ENCODE results near the gene UTP15. TPM values are rescaled to one million over a fixed set of nuclear protein-coding genes. Genes with fewer than 3 reads are reported as not detected.

UTP15 gene
- total RNA-seq, 1 experiment from 2014 or later, result 27.6 TPM

DNA sequence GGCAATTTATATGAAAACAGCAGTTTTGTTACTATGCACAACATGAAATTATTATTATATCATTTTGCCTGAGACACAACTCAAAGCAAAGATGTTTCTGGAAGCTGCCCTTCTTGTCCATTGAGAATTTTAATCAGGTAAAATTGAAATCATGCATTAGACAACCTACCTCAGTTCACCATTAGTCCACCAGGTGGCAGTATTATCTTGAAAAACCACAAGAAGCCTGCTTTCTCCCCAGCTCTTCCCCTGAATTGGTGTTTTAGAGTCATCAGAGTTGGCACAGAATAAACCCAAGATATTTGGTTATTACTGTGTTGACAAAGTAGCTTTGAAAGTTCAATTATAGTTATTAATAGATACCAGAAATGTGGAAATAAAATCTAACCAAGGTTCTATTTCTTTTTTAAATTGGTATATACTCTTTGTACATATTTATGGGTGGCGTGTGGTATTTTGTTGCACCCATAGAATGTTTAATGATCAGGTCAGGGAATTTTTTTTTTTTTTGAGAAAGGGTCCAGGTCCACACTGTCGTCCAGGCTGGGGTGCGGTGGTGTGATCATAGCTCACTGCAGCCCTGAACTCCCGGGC is 25.7 kb downstream of the UTP15 start:
- POLR2A ChIA-PET (ENCODE audit: unreplicated experiment), result interaction anchor here (0.6 kb wide), 1 partner anchor 102 kb away, joined by 4 read pairs; no protein-coding TSS in a partner anchor
- no peaks in the 10 kb centered on the region for H3F3A ChIP-seq (ENCODE audit: low read length, unreplicated experiment)
- H3K9me2 ChIP-seq (replicated peaks; ENCODE audit: low read length), result no peaks in the 10 kb centered on the region
- intact Hi-C loops (cut with micrococcal nuclease), result loop anchor here (1.0 to 5.0 kb wide), 3 partner anchors 46 to 201 kb away; no protein-coding TSS in a partner anchor
- no peaks in the 10 kb centered on the region for H4K20me1 ChIP-seq (ENCODE audit: low read length)
- H3K27me3 ChIP-seq (ENCODE audit: low read length), result no peaks in the 10 kb centered on the region
- no peaks in the 10 kb centered on the region for H3K9me3 ChIP-seq (ENCODE audit: low read length)
- no peak overlapping the region for H2AFZ ChIP-seq (ENCODE audit: low read length)
- BruUV-seq (replicated peaks), result no TSS peak
- ATAC-seq (peak; percentile 65), DNase-seq (peak; percentile 87)
- no peak overlapping the region for H3K4me2 ChIP-seq (ENCODE audit: low read length)
- H3K4me1 ChIP-seq (ENCODE audit: insufficient read depth, low read length), result peaks cover 24% of the 10 kb centered on the region
- H3K36me3 ChIP-seq (ENCODE audit: low read depth, low read length), result no peaks in the 10 kb centered on the region
- H3K27ac ChIP-seq (ENCODE audit: low read length), result no peak overlapping the region
- no peak overlapping the region for H3K4me3 ChIP-seq (ENCODE audit: low read length)
- no peaks in the 10 kb centered on the region for H3K79me2 ChIP-seq (ENCODE audit: low read length)
- CTCF ChIA-PET, result interaction anchor here (0.6 to 1.2 kb wide), 7 partner anchors 102 to 635 kb away, joined by 3 to 8 read pairs (median 5); no protein-coding TSS in a partner anchor
- H3K9ac ChIP-seq (ENCODE audit: low read length), result no peak overlapping the region
- TF ChIP-seq EZH2phosphoT487 (IDR thresholded peaks at IDR 0.05; ENCODE audit: borderline replicate concordance, low read length) (no peak), CTCF (conservative IDR thresholded peaks at IDR 0.05; ENCODE audit: low read depth, low read length) (peak; percentile 84)

DNA sequence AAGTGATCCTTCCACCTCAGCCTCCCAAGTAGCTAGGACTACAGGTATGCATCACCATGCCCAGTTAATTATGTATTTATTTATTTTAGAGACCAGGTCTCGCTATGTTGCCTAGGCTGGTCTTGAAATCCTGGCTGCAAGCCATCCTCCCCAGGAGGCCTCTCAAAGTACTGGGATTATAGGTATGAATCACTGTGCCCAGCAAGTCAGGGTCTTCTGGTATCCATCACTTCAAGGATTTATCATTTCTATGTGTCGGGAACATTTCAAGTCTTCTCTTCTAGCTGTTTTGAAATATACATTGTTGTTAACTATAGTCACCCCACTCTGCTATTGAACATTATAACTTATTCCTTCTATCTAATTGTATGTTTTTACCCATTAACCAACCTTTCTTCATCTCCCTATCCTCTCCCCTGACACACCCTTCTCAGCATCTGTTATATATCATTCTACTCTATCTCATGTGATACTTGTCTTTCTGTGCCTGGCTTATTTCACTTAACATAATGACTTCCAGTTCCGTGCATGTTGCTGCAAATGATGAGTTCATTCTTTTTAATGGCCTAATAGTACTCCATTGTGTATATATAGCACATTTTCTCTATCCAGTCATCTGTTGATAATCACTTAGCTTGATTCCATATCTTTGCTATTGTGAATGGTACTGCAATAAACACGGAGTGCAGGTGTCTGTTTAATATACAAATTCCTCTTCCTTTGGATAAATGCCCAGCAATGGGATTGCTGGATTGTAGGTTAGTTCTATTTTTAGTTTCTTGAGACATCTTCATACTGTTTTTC is 26.4 kb downstream of the UTP15 start:
- Histone ChIP-seq H3K9ac (ENCODE audit: low read length) (no peak overlapping the region), H3K27ac (ENCODE audit: low read length) (no peak overlapping the region), H3K9me2 (replicated peaks; ENCODE audit: low read length) (no peaks in the 10 kb centered on the region), H3K9me3 (ENCODE audit: low read length) (no peaks in the 10 kb centered on the region), H3K27me3 (ENCODE audit: low read length) (no peaks in the 10 kb centered on the region), H3K4me2 (ENCODE audit: low read length) (0 out of 2 replicates have a peak overlapping the region, but pooled peaks have one; percentile 22), H3K36me3 (ENCODE audit: low read depth, low read length) (no peaks in the 10 kb centered on the region), H3F3A (ENCODE audit: low read length, unreplicated experiment) (no peaks in the 10 kb centered on the region), H3K4me3 (ENCODE audit: low read length) (no peak overlapping the region), H4K20me1 (ENCODE audit: low read length) (no peaks in the 10 kb centered on the region), H2AFZ (ENCODE audit: low read length) (no peak overlapping the region), H3K4me1 (ENCODE audit: insufficient read depth, low read length) (peaks cover 24% of the 10 kb centered on the region), H3K79me2 (ENCODE audit: low read length) (no peaks in the 10 kb centered on the region)
- ATAC-seq (peak; percentile 53), DNase-seq (peak; percentile 54)
- TF ChIP-seq CTCF (conservative IDR thresholded peaks at IDR 0.05; ENCODE audit: low read depth, low read length) (no peak), EZH2 (IDR thresholded peaks at IDR 0.05; ENCODE audit: low read length, unreplicated experiment) (no peak), EZH2phosphoT487 (IDR thresholded peaks at IDR 0.05; ENCODE audit: borderline replicate concordance, low read length) (no peak)
- ChIA-PET CTCF (interaction anchor here (0.6 to 1.2 kb wide), 6 partner anchors 102 to 634 kb away, joined by 3 to 8 read pairs (median 4); no protein-coding TSS in a partner anchor), POLR2A (ENCODE audit: unreplicated experiment) (no interaction called here)
- intact Hi-C loops (cut with micrococcal nuclease), result loop anchor here (1.0 to 5.0 kb wide), 3 partner anchors 45 to 200 kb away; no protein-coding TSS in a partner anchor
- BruUV-seq (replicated peaks), result no TSS peak
